Endothelial cell of umbilical vein (primary cell): ENCODE data around the gene PPP1R13B. TPM values are rescaled to one million over a fixed set of nuclear protein-coding genes. Genes with fewer than 3 reads are reported as not detected.
A peak's percentile ranks its signal among the peaks of the same experiment; 100 is the strongest.

Experiments
- BruUV-seq: library from RNA; stranded (reverse); fragments of 400-500 nt; replicated peaks from 2 replicates; lab custom pipeline; 2021; lab: Mats Ljungman, UMichigan
- CTCF ChIA-PET: fragments of 300-600, 350-600 bp; sonication (Branson Sonifier 250); formaldehyde crosslinking; loops from one replicate; lab custom pipeline; 2021; ENCODE audit warnings: antibody characterized with exemption, inconsistent platforms; lab: Charles Lee
- POLR2A ChIA-PET: fragments of 300-600, 350-600 bp; sonication (Branson Sonifier 250); formaldehyde crosslinking; loops from one replicate; lab custom pipeline; 2021; ENCODE audit warnings: antibody characterized with exemption, inconsistent platforms; lab: Charles Lee
- DNase-seq: peaks from one replicate; pipeline ENCODE4 v3.0.0-alpha.2; 2011; ENCODE audit warnings: low read depth, low spot score
- FAIRE-seq: peaks from 2 replicates; lab custom pipeline; 2011; peaks lifted over from hg19 to GRCh38; lab: Jason Lieb, UNC
- H2AFZ ChIP-seq: 2 replicates; pipeline ENCODE4 v1.6.0; 2012; ENCODE audit warnings: low read depth, low read length, control low read depth, inconsistent platforms
- H3K27ac ChIP-seq: 2 replicates; pipeline ENCODE4 v1.5.1; 2011; ENCODE audit warnings: low read depth, mild to moderate bottlenecking, control low read depth, low read length, moderate library complexity; ENCODE audit not compliant: insufficient read depth
- H3K27me3 ChIP-seq, 2 experiments: 2 replicates each; pipeline versions ENCODE4 v1.6.0 to v1.6.1; 2011; ENCODE audit warnings: low read length in 2 of 2, mixed read lengths in 1 of 2; ENCODE audit not compliant: control insufficient read depth in 2 of 2, insufficient read depth in 2 of 2
- H3K36me3 ChIP-seq, 2 experiments: 2 replicates in 1 of 2; 3 replicates in 1 of 2; pipeline ENCODE4 v1.5.1; 2011; ENCODE audit warnings: low read length in 2 of 2, mild to moderate bottlenecking in 1 of 2, moderate library complexity in 1 of 2; ENCODE audit not compliant: control insufficient read depth in 2 of 2, insufficient read depth in 2 of 2; ENCODE audit errors: extremely low read depth in 1 of 2
- H3K4me1 ChIP-seq: 3 replicates; pipeline ENCODE4 v1.5.1; 2011; ENCODE audit warnings: mild to moderate bottlenecking, low read length; ENCODE audit not compliant: control insufficient read depth, insufficient read depth; ENCODE audit errors: extremely low read depth
- H3K4me2 ChIP-seq: 2 replicates; pipeline ENCODE4 v1.6.1; 2011; ENCODE audit warnings: low read length, control low read depth, mixed read lengths; ENCODE audit not compliant: insufficient read depth
- H3K4me3 ChIP-seq, 3 experiments: fragments of 200-600 bp in 1 of 3; sonication (generic), shearing (Covaris generic) in 1 of 3; replicated peaks in 1 of 3; 2 replicates each; pipeline ENCODE4 v1.5.1; 2011 to 2016; ENCODE audit warnings: control low read depth in 3 of 3, low read length in 3 of 3, mild to moderate bottlenecking in 2 of 3, inconsistent platforms in 1 of 3, low read depth in 1 of 3, moderate library complexity in 1 of 3; ENCODE audit not compliant: insufficient read depth in 1 of 3
- H3K79me2 ChIP-seq: 2 replicates; pipeline ENCODE4 v1.6.0; 2012; ENCODE audit warnings: low read length, inconsistent platforms; ENCODE audit not compliant: control insufficient read depth, insufficient read depth
- H3K9ac ChIP-seq: replicated peaks from 2 replicates; pipeline ENCODE3; 2011; ENCODE audit warnings: low read length, control low read depth; ENCODE audit not compliant: insufficient read depth; ENCODE audit errors: extremely low read depth
- H3K9me1 ChIP-seq: replicated peaks from 3 replicates; pipeline ENCODE4 v1.6.0; 2011; ENCODE audit warnings: mild to moderate bottlenecking, low read length; ENCODE audit not compliant: control insufficient read depth, insufficient read depth; ENCODE audit errors: extremely low read depth
- H3K9me3 ChIP-seq: replicated peaks from 2 replicates; pipeline ENCODE4 v1.5.1; 2012; ENCODE audit warnings: low read length, inconsistent platforms; ENCODE audit not compliant: control insufficient read depth, insufficient read depth
- H4K20me1 ChIP-seq: replicated peaks from 2 replicates; pipeline ENCODE3; 2011; ENCODE audit warnings: mild to moderate bottlenecking, low read length; ENCODE audit not compliant: control insufficient read depth, insufficient read depth; ENCODE audit errors: extremely low read depth
- CTCF ChIP-seq, 2 donors: IDR thresholded peaks; 1 replicate in 1 of 2; 2 replicates in 1 of 2; pipeline ENCODE4 v1.5.1; 2011; ENCODE audit warnings: low read length in 2 of 2, mild to moderate bottlenecking in 2 of 2, moderate library complexity in 2 of 2, control low read depth in 1 of 2, inconsistent platforms in 1 of 2, low read depth in 1 of 2; ENCODE audit not compliant: insufficient read depth in 1 of 2; ENCODE audit errors: extremely low read depth in 1 of 2
- EZH2 ChIP-seq: IDR thresholded peaks from 2 replicates; pipeline ENCODE4 v1.6.1; 2012; ENCODE audit warnings: borderline replicate concordance, low read depth, mild to moderate bottlenecking, moderate library complexity, low read length, inconsistent platforms; ENCODE audit not compliant: severe bottlenecking
- FOS ChIP-seq: IDR thresholded peaks from 2 replicates; pipeline ENCODE4 v1.6.1; 2011; ENCODE audit warnings: mild to moderate bottlenecking, low read length, moderate library complexity, borderline replicate concordance; ENCODE audit not compliant: insufficient read depth
- GATA2 ChIP-seq: IDR thresholded peaks from 2 replicates; pipeline ENCODE4 v1.7.0; 2011; ENCODE audit warnings: low read depth, mild to moderate bottlenecking, moderate library complexity, mixed read lengths, low read length; ENCODE audit not compliant: insufficient read length, insufficient read depth
- JUN ChIP-seq: IDR thresholded peaks from 2 replicates; pipeline ENCODE4 v1.6.1; 2011; ENCODE audit warnings: borderline replicate concordance, low read depth; ENCODE audit not compliant: insufficient read length, insufficient read depth
- MAX ChIP-seq: IDR thresholded peaks from 2 replicates; pipeline ENCODE4 v1.6.1; 2011; ENCODE audit not compliant: insufficient read depth, insufficient read length
- MYC ChIP-seq: IDR thresholded peaks from one replicate; pipeline ENCODE4 v1.6.1; 2011; ENCODE audit warnings: mild to moderate bottlenecking, low read depth, low read length
- POLR2A ChIP-seq: IDR thresholded peaks from 2 replicates; pipeline ENCODE4 v1.6.1; 2012; ENCODE audit warnings: low read depth, mild to moderate bottlenecking, control low read depth, low read length
- POLR2AphosphoS5 ChIP-seq: IDR thresholded peaks from 2 replicates; pipeline ENCODE4 v1.6.1; 2012; ENCODE audit warnings: low read depth, mild to moderate bottlenecking, control low read depth, low read length, moderate library complexity; ENCODE audit not compliant: insufficient read depth
- dilution Hi-C: fragments of 300-500 bp; cut with MboI; formaldehyde crosslinking; loops from one replicate; pipeline ENCODE4 v1.15.0; 2019; ENCODE audit warnings: low sequenced_read_pairs; ENCODE audit not compliant: extremely low pct_ligation_motif_present
- intact Hi-C: fragments of 100-400 bp; cut with micrococcal nuclease; formaldehyde crosslinking; loops from one replicate; pipeline ENCODE4 v1.10.0; 2022
- polyA plus RNA-seq, 4 experiments: library from polyadenylated mRNA; depleted of rRNA in 3 of 4; stranded (reverse) in 3 of 4; unstranded in 1 of 4; fragments of >200 nt; gene quantifications; 2 replicates each; pipeline versions ENCODE4 v1.2.1 to v1.2.3, GENCODE V29; 2011 to 2012; ENCODE audit warnings: missing spikeins in 1 of 4
- total RNA-seq: library from RNA; stranded (reverse); gene quantifications from 2 replicates; pipeline ENCODE4 v1.2.3, GENCODE V29; 2021

Gene PPP1R13B
- total and polyA plus RNA-seq, 2 donors (not counting 3 experiments of a cell fraction or from before 2014, with no cell fraction given) = 10.0 to 30.0 TPM

GRCh38 chr14:103854017-103854808, 6.8 kb upstream of the PPP1R13B start:
- Histone ChIP-seq H3K27ac (no peak overlapping the region), H3K27me3 (no peaks in the 10 kb centered on the region), H3K4me3 (no peak overlapping the region), H3K36me3 (no peaks in the 10 kb centered on the region), H3K4me2 (no peak overlapping the region), H3K9ac (no peak overlapping the region), H3K79me2 (no peaks in the 10 kb centered on the region), H3K9me3 (no peaks in the 10 kb centered on the region), H3K4me1 (peaks cover 14% of the 10 kb centered on the region), H3K9me1 (no peaks in the 10 kb centered on the region), H2AFZ (peak overlapping the region; percentile 87), H4K20me1 (no peaks in the 10 kb centered on the region)
- intact Hi-C loops (loop anchor here (1.0 to 2.0 kb wide), 3 partner anchors 18 to 47 kb away; no protein-coding TSS in a partner anchor), dilution Hi-C loops (no loop called here)
- no TSS peak for BruUV-seq
- FAIRE-seq = no peak
- ChIA-PET POLR2A (no interaction called here), CTCF (interaction anchor here (0.8 to 1.4 kb wide), 2 partner anchors 45 to 47 kb away, joined by 3 to 4 read pairs; no protein-coding TSS in a partner anchor)
- TF ChIP-seq MAX (no peak), MYC (no peak), GATA2 (no peak), EZH2 (no peak), POLR2AphosphoS5 (no peak), POLR2A (no peak), FOS (no peak), JUN (no peak), CTCF (IDR thresholded peaks at IDR 0.05; ENCODE audit: extremely low read depth in 1 of 2, insufficient read depth in 1 of 2, low read depth in 1 of 2, low read length in 2 of 2) (no peak)
- no peak for DNase-seq
